Measurements from ENCODE around the gene CEP97.
"Not testable (repeated sequence)": the region's sequence is repeated elsewhere in the genome, so short reads cannot be mapped to it uniquely, and the experiment has no call there.

The CEP97 gene

GRCh38 chr3:101758224-101758623 lies 33.8 kb downstream of the CEP97 start:
- no peaks in the 10 kb centered on the region for H3K27me3 ChIP-seq (ENCODE audit: control insufficient read depth, low read length)
- peaks cover 5% of the 10 kb centered on the region for H3K79me2 ChIP-seq (ENCODE audit: control insufficient read depth, low read length)
- H3K36me3 ChIP-seq (ENCODE audit: control insufficient read depth, low read length) = peaks cover 77% of the 10 kb centered on the region
- H3K4me1 ChIP-seq (ENCODE audit: control insufficient read depth, low read length) = no peaks in the 10 kb centered on the region; the same call in 1 of the 2 replicates
- H3K4me3 ChIP-seq (ENCODE audit: low read length) = no peak overlapping the region
- H3K4me2 ChIP-seq (ENCODE audit: low read length) = no peak overlapping the region
- no peaks in the 10 kb centered on the region for H3K9me3 ChIP-seq (ENCODE audit: control insufficient read depth, insufficient read depth, low read length)
- TF ChIP-seq EZH2phosphoT487 (IDR thresholded peaks at IDR 0.05; ENCODE audit: borderline replicate concordance, low read length) = no peak
- no peak for TF ChIP-seq CTCF (IDR thresholded peaks at IDR 0.05; ENCODE audit: low read depth, low read length, poor library complexity, severe bottlenecking)
- H3K9me2 ChIP-seq (replicated peaks; ENCODE audit: control insufficient read depth, low read length) = no peaks in the 10 kb centered on the region
- H3K27ac ChIP-seq (ENCODE audit: low read depth, low read length) = no peak overlapping the region
- no peaks in the 10 kb centered on the region for H3F3A ChIP-seq (ENCODE audit: control insufficient read depth, insufficient read depth)
- H4K20me1 ChIP-seq (ENCODE audit: control insufficient read depth, insufficient read depth, low read depth, low read length) = no peaks in the 10 kb centered on the region

- Histone ChIP-seq H3K4me1 (ENCODE audit: control insufficient read depth, low read length) (no peaks in the 10 kb centered on the region; the same call in 1 of the 2 replicates), H4K20me1 (ENCODE audit: control insufficient read depth, insufficient read depth, low read depth, low read length) (no peaks in the 10 kb centered on the region), H3K27me3 (ENCODE audit: control insufficient read depth, low read length) (no peaks in the 10 kb centered on the region), H3K4me2 (ENCODE audit: low read length) (no peak overlapping the region), H3K4me3 (ENCODE audit: low read length) (no peak overlapping the region), H3K9me3 (ENCODE audit: control insufficient read depth, insufficient read depth, low read length) (no peaks in the 10 kb centered on the region), H3K9me2 (replicated peaks; ENCODE audit: control insufficient read depth, low read length) (no peaks in the 10 kb centered on the region), H3K27ac (ENCODE audit: low read depth, low read length) (no peak overlapping the region), H3F3A (ENCODE audit: control insufficient read depth, insufficient read depth) (0 out of 2 replicates have a peak, but pooled peaks cover 3% of the 10 kb centered on the region), H3K79me2 (ENCODE audit: control insufficient read depth, low read length) (peaks cover 5% of the 10 kb centered on the region), H3K36me3 (ENCODE audit: control insufficient read depth, low read length) (peaks cover 81% of the 10 kb centered on the region)
- no peak for TF ChIP-seq EZH2phosphoT487 (IDR thresholded peaks at IDR 0.05; ENCODE audit: borderline replicate concordance, low read length)
- TF ChIP-seq CTCF (IDR thresholded peaks at IDR 0.05; ENCODE audit: low read depth, low read length, poor library complexity, severe bottlenecking) = no peak
These were observed 37.7 kb downstream of the CEP97 start for GRCh38 chr3:101762041-101762646.

- peak overlapping the region; percentile 93 for H3K4me2 ChIP-seq (ENCODE audit: low read length)
- not testable (repeated sequence) for H3K9me3 ChIP-seq (ENCODE audit: control insufficient read depth, insufficient read depth, low read length); H3K4me3 ChIP-seq (ENCODE audit: low read length); H3K36me3 ChIP-seq (ENCODE audit: control insufficient read depth, low read length); H3K9me2 ChIP-seq (replicated peaks; ENCODE audit: control insufficient read depth, low read length); H4K20me1 ChIP-seq (ENCODE audit: control insufficient read depth, insufficient read depth, low read depth, low read length); H3K27me3 ChIP-seq (ENCODE audit: control insufficient read depth, low read length)
- peaks cover 27% of the 10 kb centered on the region for H3F3A ChIP-seq (ENCODE audit: control insufficient read depth, insufficient read depth)
- peak overlapping the region; percentile 64 for H3K27ac ChIP-seq (ENCODE audit: low read depth, low read length)
- peaks cover 45% of the 10 kb centered on the region for H3K4me1 ChIP-seq (ENCODE audit: control insufficient read depth, low read length)
- H3K79me2 ChIP-seq (ENCODE audit: control insufficient read depth, low read length) = peaks cover 31% of the 10 kb centered on the region
These were observed 53.4 kb downstream of the CEP97 start for GRCh38 chr3:101777745-101778281.

- Histone ChIP-seq H3K27ac (ENCODE audit: low read depth, low read length) (peak overlapping the region; percentile 64), H4K20me1 (ENCODE audit: control insufficient read depth, insufficient read depth, low read depth, low read length) (no peaks in the 10 kb centered on the region), H3K9me3 (ENCODE audit: control insufficient read depth, insufficient read depth, low read length) (no peaks in the 10 kb centered on the region), H3K36me3 (ENCODE audit: control insufficient read depth, low read length) (peaks cover 12% of the 10 kb centered on the region), H3K27me3 (ENCODE audit: control insufficient read depth, low read length) (no peaks in the 10 kb centered on the region), H3K4me3 (ENCODE audit: low read length) (peak overlapping the region; percentile 87), H3K79me2 (ENCODE audit: control insufficient read depth, low read length) (peaks cover 31% of the 10 kb centered on the region), H3K4me2 (ENCODE audit: low read length) (peak overlapping the region; percentile 93), H3K9me2 (replicated peaks; ENCODE audit: control insufficient read depth, low read length) (no peaks in the 10 kb centered on the region), H3K4me1 (ENCODE audit: control insufficient read depth, low read length) (peaks cover 45% of the 10 kb centered on the region), H3F3A (ENCODE audit: control insufficient read depth, insufficient read depth) (peaks cover 25% of the 10 kb centered on the region)
- TF ChIP-seq CTCF (IDR thresholded peaks at IDR 0.05; ENCODE audit: low read depth, low read length, poor library complexity, severe bottlenecking) = no peak
These were observed 54.1 kb downstream of the CEP97 start for GRCh38 chr3:101778385-101779046.

All from DOHH2 (cell line).